HFFc6 (cell line): ENCODE results near the gene SNAP47. TPM values are rescaled to one million over a fixed set of nuclear protein-coding genes. Genes with fewer than 3 reads are reported as not detected.
"Not testable (repeated sequence)": the region's sequence is repeated elsewhere in the genome, so short reads cannot be mapped to it uniquely, and the experiment has no call there.

Source experiments
- DNase-seq: peaks from one replicate; pipeline ENCODE4 v3.0.0-alpha.2; 2018
- H3K27ac Mint-ChIP-seq: 2 replicates; pipeline ENCODE4 v1.8.0; 2020; ENCODE audit warnings: mild to moderate bottlenecking, mixed read lengths
- H3K27me3 Mint-ChIP-seq: 2 replicates; pipeline ENCODE4 v1.8.0; 2021; ENCODE audit warnings: mild to moderate bottlenecking, moderate library complexity, mixed read lengths; ENCODE audit not compliant: insufficient read depth
- H3K36me3 Mint-ChIP-seq: 2 replicates; pipeline ENCODE4 v1.8.0; 2021; ENCODE audit warnings: low read depth, mixed read lengths
- H3K4me1 Mint-ChIP-seq: 2 replicates; pipeline ENCODE4 v1.8.0; 2020; ENCODE audit warnings: low read depth, mixed read lengths
- H3K4me3 Mint-ChIP-seq: 2 replicates; pipeline ENCODE4 v1.8.0; 2020; ENCODE audit warnings: mild to moderate bottlenecking, moderate library complexity, mixed read lengths
- H3K9me3 Mint-ChIP-seq: 2 replicates; pipeline ENCODE4 v1.8.0; 2020; ENCODE audit warnings: mild to moderate bottlenecking, mixed read lengths
- long read RNA-seq: library from polyadenylated mRNA; unstranded; transcript quantifications from one replicate; pipeline ENCODE4 v2.0.0, GENCODE V29; 2019
- total RNA-seq, 6 experiments: library from RNA; stranded (reverse); fragmentation: NEBNext Ultra II Directional; extraction: Animal tissue kit (Norgen Biotek cat#: 25700); gene quantifications; 2 replicates in 1 of 6; 3 replicates in 5 of 6; pipeline ENCODE4 v1.2.3, GENCODE V29; 2021
- TF ChIP-seq, protein P1 (sequence below): fragments of 200-600 bp; sonication (generic); IDR thresholded peaks from 2 replicates; pipeline ENCODE4 v1.5.0; 2021; ENCODE audit warnings: antibody characterized with exemption, mild to moderate bottlenecking

The SNAP47 gene, protein sequence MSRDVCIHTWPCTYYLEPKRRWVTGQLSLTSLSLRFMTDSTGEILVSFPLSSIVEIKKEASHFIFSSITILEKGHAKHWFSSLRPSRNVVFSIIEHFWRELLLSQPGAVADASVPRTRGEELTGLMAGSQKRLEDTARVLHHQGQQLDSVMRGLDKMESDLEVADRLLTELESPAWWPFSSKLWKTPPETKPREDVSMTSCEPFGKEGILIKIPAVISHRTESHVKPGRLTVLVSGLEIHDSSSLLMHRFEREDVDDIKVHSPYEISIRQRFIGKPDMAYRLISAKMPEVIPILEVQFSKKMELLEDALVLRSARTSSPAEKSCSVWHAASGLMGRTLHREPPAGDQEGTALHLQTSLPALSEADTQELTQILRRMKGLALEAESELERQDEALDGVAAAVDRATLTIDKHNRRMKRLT
- 10 to 100 TPM; 27.0 to 31.2 (median 30.4) TPM for total RNA-seq
- long read RNA-seq, transcript SNAP47-202 (5 exons, 2,362 nt) = major isoform, 36 of 63 reads
- long read RNA-seq, partial matches to known transcripts = 10 of 63 reads
- long read RNA-seq, other reads (novel, unspliced or antisense) = 15 of 63 reads

DNA sequence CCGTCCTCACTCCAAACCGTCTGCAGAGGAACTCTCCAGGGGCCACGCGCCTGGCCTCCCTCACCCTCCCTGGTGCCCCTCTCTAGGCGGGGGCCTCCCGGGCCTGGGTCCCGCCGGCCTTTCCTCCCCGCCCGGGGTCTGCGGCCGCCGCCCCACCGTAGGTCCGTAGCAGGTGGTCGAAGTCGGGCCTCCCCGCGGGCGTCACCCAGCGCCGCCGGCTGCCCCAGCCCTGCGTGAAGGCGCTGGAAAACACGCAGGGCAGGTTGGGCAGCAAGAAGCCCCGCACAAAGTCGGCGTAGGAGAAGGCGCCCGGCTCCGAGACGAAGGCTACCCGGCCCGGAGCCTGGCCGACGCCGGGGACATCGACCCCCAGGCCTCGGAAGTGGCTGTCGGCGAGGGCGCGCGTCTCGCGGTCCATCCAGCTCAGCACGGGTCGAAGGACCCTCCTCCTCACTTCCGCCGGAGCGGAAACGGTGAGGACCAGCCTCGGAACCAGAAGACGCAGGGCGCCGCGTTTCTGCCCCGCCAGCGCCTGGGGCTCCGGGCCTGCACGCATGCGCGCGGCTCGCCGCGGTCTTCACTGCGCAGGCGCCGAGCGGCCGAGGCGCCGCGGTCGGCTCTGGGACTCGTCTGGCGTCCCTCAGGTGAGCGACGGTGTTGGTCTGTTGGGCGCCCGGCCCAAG, at the start of gene SNAP47, which contains the start of gene JMJD4:
TSS of gene SNAP47 (plus strand) at position 580 of the 683 bp plus-strand sequence. CDS start 12,302 bp downstream, outside the sequence.
TSS of gene JMJD4 (minus strand) at position 447 of the 683 bp plus-strand sequence. CDS start at position 418, 29 bp downstream.
- Mint-ChIP-seq H3K27ac (peak within 1 kb of the TSS; percentile 73), H3K36me3 (no peaks in the 10 kb centered on the region; the same call in 1 of the 2 replicates), H3K4me3 (peak within 1 kb of the TSS; percentile 95), H3K27me3 (peaks cover 3% of the 10 kb centered on the region), H3K9me3 (no peaks in the 10 kb centered on the region), H3K4me1 (peaks cover 25% of the 10 kb centered on the region)
- peak; percentile 89 for DNase-seq
- TF ChIP-seq, protein P1, sequence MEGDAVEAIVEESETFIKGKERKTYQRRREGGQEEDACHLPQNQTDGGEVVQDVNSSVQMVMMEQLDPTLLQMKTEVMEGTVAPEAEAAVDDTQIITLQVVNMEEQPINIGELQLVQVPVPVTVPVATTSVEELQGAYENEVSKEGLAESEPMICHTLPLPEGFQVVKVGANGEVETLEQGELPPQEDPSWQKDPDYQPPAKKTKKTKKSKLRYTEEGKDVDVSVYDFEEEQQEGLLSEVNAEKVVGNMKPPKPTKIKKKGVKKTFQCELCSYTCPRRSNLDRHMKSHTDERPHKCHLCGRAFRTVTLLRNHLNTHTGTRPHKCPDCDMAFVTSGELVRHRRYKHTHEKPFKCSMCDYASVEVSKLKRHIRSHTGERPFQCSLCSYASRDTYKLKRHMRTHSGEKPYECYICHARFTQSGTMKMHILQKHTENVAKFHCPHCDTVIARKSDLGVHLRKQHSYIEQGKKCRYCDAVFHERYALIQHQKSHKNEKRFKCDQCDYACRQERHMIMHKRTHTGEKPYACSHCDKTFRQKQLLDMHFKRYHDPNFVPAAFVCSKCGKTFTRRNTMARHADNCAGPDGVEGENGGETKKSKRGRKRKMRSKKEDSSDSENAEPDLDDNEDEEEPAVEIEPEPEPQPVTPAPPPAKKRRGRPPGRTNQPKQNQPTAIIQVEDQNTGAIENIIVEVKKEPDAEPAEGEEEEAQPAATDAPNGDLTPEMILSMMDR = no peak

DNA sequence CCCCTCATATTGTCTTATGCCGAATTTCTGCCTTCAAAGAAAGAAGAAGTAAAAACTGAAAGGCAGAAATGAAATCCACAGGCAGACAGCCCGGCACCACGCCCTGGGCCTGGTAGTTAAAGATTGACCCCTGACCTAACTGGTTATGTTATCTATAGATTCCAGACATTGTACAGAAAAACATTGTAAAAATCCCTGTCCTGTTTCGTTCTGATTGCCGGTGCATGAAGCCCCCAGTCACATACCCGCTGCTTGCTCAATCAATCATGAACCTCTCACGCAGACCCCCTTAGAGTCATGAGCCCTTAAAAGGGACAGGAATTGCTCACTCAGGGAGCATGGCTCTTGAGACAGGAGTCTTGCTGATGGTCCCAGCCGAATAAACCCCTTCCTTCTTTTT, 49.4 kb upstream of the SNAP47 start:
- Mint-ChIP-seq H3K27me3 (no peaks in the 10 kb centered on the region; the same call in 1 of the 2 replicates), H3K27ac (no peak overlapping the region), H3K9me3 (peaks cover 62% of the 10 kb centered on the region), H3K4me1 (no peaks in the 10 kb centered on the region), H3K36me3 (no peaks in the 10 kb centered on the region), H3K4me3 (no peak overlapping the region)
- no peak for DNase-seq
- TF ChIP-seq, protein P1 = no peak

DNA sequence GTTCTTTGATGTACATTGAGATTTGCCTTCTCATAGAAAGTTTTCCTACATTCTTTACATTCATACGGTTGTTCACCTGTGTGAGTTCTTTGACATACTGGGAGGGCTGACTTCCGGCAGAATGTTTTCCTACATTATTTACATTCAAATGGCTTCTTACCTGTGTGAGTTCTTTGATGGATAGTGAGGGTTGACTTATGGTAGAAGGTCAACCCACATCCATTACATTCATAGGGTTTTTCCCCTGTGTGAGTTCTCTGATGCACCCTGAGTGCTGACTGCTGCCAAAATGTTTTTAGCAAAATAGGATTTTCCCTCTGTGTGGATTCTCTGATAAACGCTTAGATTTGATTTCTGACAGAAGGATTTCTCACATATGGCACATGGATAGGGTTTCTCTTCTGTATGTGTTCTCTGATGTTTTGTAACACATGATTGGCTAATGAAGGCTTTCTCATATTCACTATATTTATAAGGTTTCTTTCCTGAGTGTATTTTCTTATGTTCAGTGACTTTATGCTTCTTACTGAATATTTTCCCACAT, 37.8 kb upstream of the SNAP47 start:
- no peak overlapping the region for H3K27ac Mint-ChIP-seq
- DNase-seq = no peak
- TF ChIP-seq, protein P1 = no peak
- no peaks in the 10 kb centered on the region for H3K4me1 Mint-ChIP-seq
- no peaks in the 10 kb centered on the region for H3K27me3 Mint-ChIP-seq
- H3K36me3 Mint-ChIP-seq = peaks cover 13% of the 10 kb centered on the region; the same call in 1 of the 2 replicates
- no peak overlapping the region for H3K4me3 Mint-ChIP-seq
- peaks cover 60% of the 10 kb centered on the region for H3K9me3 Mint-ChIP-seq

DNA sequence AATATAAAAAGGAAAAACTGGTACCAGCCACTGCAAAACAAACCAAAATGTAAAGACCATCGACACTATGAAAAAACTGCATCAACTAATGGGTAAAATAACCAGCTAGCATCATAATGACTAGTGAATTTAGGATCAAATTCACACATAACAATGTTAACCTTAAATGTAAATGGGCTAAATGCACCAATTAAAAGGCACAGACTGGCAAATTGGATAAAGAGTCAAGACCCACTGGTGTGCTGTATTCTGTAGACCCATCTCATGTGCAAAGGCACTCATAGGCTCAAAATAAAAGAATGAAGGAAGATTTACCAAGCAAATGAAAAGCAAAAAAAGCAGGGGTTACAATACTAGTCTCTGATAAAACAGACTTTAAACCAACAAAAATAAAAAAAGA, 33.6 kb upstream of the SNAP47 start:
- H3K4me1 Mint-ChIP-seq, H3K4me3 Mint-ChIP-seq, H3K27me3 Mint-ChIP-seq, H3K27ac Mint-ChIP-seq, DNase-seq: not testable (repeated sequence)
- Mint-ChIP-seq H3K36me3 (peaks cover 13% of the 10 kb centered on the region; the same call in 1 of the 2 replicates), H3K9me3 (peaks cover 55% of the 10 kb centered on the region)

DNA sequence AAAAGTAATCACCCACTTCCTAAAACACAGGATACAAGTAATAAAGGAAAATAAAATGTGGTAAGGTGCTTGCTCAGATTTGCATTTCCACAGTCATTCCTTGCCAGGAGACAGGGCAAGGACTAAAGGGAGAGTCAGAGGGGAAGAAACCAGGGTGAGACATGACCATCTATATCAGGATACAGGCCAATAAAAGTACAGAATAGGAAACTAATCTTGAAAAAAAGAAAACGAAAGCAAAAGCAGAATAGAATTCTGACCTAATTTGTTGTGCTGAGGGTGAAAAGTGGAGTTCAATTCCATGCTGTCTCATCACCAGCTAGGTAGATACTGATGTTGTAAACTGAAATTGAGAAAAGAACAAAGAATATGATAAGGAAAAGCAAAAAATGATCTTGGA, 27.4 kb upstream of the SNAP47 start:
- TF ChIP-seq, protein P1 = no peak
- 0 out of 2 replicates have a peak, but pooled peaks cover 5% of the 10 kb centered on the region for H3K36me3 Mint-ChIP-seq
- H3K4me1 Mint-ChIP-seq = peaks cover 16% of the 10 kb centered on the region; the same call in 1 of the 2 replicates
- no peaks in the 10 kb centered on the region; the same call in 1 of the 2 replicates for H3K27me3 Mint-ChIP-seq
- no peak overlapping the region for H3K27ac Mint-ChIP-seq
- H3K4me3 Mint-ChIP-seq = peak overlapping the region; percentile 65; the same call in 1 of the 2 replicates
- H3K9me3 Mint-ChIP-seq = peaks cover 38% of the 10 kb centered on the region
- DNase-seq = no peak
